ENCODE results near the gene CDK18. TPM values are rescaled to one million over a fixed set of nuclear protein-coding genes. Genes with fewer than 3 reads are reported as not detected.

The CDK18 gene
- total RNA-seq, 1 donor from 2014 or later = 0.73 TPM

GRCh38 chr1:205535866-205536758 is 31.6 kb downstream of the CDK18 start:
- intact Hi-C loops (cut with micrococcal nuclease) = no loop called here

- intact Hi-C loops (cut with micrococcal nuclease) = no loop called here
Measured at GRCh38 chr1:205536759-205537361, 32.4 kb downstream of the CDK18 start.

- intact Hi-C loops (cut with micrococcal nuclease) = no loop called here
Measured at GRCh38 chr1:205537386-205538018, 33.0 kb downstream of the CDK18 start.

GRCh38 chr1:205538235-205538840 is 33.9 kb downstream of the CDK18 start:
- intact Hi-C loops (cut with micrococcal nuclease) = no loop called here

GRCh38 chr1:205541161-205541886 is 36.9 kb downstream of the CDK18 start:
- intact Hi-C loops (cut with micrococcal nuclease) = no loop called here

- intact Hi-C loops (cut with micrococcal nuclease) = no loop called here
Measured at GRCh38 chr1:205542367-205542766, 37.9 kb downstream of the CDK18 start.

- intact Hi-C loops (cut with micrococcal nuclease) = no loop called here
Measured at GRCh38 chr1:205543351-205544301, 39.2 kb downstream of the CDK18 start.

- intact Hi-C loops (cut with micrococcal nuclease) = no loop called here
Measured at GRCh38 chr1:205545001-205545919, 40.8 kb downstream of the CDK18 start.

- intact Hi-C loops (cut with micrococcal nuclease) = no loop called here
Measured at GRCh38 chr1:205545991-205546390, 41.5 kb downstream of the CDK18 start.

GRCh38 chr1:205546541-205546940 is 42.1 kb downstream of the CDK18 start:
- intact Hi-C loops (cut with micrococcal nuclease) = no loop called here

- intact Hi-C loops (cut with micrococcal nuclease) = no loop called here
Measured at GRCh38 chr1:205547936-205548827, 43.7 kb downstream of the CDK18 start.

- intact Hi-C loops (cut with micrococcal nuclease) = no loop called here
Measured at GRCh38 chr1:205554026-205554811, 49.8 kb downstream of the CDK18 start.

- intact Hi-C loops (cut with micrococcal nuclease) = no loop called here
Measured at GRCh38 chr1:205561501-205562203, 57.2 kb downstream of the CDK18 start.

GRCh38 chr1:205563927-205564441 is 59.5 kb downstream of the CDK18 start:
- intact Hi-C loops (cut with micrococcal nuclease) = no loop called here

- intact Hi-C loops (cut with micrococcal nuclease) = no loop called here
Measured at GRCh38 chr1:205565799-205566198, 61.3 kb downstream of the CDK18 start.

- intact Hi-C loops (cut with micrococcal nuclease) = no loop called here
Measured at GRCh38 chr1:205567716-205568115, 63.2 kb downstream of the CDK18 start.
